Measurements from ENCODE around the gene SECTM1.
"Not testable (repeated sequence)": the region's sequence is repeated elsewhere in the genome, so short reads cannot be mapped to it uniquely, and the experiment has no call there.

Gene SECTM1

DNA sequence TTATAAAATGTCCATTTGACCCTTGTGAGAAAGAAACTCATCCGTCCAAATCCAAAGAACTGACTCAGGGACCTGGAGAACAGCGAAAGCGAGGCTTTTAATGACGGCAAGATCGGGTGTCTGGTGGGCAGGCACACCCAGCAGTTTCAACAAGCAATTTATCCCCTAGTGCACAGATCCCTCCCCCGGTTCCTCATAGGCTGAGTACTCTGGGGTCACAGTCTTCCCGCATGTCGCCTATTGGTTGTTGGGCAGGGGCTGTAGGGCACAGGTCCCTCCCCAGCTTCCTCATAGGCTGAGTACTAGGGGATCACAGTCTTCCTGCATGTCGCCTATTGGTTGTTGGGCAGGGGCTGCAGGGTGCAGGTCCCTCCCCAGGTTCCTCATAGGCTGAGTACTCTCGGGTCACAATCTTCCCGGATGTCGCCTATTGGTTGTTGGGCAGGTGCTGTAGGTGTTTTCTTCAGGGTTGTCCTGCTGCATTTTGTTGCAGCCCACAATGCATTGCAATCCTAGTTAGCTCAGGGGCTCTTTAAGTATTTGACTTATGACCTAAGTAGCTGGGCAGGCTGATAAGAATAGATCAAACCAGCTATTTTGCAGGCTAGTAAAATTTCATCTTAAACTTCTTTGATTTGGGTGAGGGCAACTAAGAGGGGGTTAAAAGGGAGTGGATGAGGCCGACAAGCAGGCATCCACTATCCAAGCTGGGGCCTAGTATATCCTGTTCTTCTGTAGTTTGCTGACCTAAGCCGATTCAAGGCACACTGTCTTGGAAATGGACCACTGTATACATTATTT is 34.4 kb upstream of the SECTM1 start:
- no peak for DNase-seq

DNA sequence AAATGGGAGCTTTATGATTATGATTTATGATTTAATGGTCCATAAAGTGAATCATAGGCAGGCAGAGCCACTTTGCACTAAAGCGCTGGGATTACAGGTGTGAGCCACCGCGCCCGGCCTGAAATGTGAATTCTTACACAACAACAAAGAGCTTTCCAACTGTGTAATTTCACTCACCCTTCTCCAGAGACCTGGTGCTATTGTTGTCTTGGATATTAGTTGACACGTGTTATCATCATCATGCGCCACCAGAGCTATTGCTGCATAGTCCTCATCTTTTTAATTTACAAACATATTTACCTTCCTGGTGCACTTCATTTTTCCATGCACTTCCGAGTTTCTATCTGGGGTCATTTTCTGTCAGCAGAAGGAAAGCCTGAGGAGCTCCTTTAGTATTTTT is 33.2 kb upstream of the SECTM1 start:
- no peak for DNase-seq

DNA sequence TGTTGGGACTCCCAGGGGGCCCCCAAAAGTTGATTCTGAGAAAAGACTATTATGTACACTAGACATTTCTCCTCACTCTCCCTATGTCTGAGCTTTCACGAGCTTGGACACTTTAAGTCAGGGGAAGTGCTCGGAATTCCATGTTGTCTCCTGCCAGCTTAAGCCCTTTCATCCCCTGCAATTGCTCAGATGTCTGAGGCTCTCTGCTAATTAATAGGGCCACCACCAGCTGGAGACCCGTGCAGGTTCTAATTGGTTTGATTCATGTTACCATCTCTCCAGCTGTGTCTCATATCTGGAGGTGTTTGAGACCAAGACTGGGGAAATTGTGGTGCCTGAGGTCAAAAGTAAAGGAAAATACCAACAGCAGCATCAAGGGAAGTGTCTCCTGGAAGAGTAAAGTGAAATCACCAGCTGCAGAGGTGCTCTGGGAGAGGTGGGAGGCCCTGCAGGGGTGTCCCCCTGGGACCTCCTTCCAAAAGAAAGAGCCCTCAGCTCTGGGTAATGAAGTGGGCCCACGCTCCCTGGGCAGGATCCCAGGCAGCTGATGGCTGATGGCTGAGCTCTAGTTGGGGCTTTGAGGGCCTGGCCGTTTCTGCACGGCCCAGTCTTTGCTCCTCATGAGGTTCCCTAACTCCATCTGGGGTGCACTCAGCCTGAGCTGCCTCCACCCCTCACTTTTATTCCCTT is 32.2 kb upstream of the SECTM1 start:
- no peak for DNase-seq

DNA sequence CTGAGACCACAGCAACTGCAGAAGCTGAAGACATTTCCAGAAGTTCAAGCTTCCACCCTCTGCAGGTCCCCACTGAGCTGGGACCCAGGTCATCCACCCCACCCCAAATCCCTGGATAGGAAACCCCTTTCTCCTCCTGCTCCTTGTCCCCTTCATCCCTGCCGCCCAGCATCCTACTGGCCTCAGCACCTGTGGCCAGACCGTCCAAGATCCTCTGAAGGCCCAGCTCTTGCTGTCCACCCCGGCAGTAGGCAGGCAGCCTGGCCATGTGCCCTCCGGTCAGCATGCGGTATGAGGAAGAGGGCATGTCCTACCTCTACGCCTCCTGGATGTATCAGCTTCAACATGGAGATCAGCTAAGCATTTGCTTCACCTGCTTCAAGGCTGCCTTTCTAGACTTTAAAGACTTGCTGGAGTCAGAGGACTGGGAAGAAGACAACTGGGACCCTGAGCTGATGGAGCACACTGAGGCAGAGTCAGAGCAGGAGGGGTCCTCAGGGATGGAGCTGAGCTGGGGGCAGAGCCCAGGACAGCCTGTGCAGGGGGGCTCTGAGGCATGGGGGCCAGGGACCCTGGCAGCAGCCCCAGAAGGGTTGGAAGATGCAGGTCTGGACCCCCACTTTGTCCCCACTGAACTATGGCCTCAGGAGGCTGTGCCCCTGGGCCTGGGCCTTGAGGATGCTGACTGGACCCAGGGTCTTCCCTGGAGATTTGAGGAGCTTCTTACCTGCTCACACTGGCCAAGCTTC is 28.5 kb upstream of the SECTM1 start:
- no peak for DNase-seq

DNA sequence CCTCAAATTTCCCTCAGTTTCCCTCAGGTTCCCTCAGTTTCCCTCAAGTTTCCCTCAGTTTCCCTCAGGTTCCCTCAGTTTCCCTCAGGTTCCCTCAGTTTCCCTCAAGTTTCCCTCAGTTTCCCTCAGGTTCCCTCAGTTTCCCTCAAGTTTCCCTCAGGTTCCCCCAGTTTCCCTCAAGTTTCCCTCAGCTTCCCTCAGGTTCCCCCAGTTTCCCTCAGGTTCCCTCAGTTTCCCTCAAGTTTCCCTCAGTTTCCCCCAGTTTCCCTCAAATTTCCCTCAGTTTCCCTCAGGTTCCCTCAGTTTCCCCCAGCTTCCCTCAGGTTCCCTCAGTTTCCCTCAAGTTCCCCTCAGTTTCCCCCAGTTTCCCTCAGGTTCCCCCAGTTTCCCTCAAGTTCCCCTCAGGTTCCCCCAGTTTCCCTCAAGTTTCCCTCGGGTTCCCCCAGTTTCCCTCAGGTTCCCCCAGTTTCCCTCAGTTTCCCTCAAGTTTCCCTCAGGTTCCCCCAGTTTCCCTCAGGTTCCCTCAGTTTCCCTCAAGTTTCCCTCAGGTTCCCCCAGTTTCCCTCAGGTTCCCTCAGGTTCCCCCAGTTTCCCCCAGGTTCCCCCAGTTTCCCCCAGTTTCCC is 26.0 kb upstream of the SECTM1 start:
- not testable (repeated sequence) for DNase-seq

DNA sequence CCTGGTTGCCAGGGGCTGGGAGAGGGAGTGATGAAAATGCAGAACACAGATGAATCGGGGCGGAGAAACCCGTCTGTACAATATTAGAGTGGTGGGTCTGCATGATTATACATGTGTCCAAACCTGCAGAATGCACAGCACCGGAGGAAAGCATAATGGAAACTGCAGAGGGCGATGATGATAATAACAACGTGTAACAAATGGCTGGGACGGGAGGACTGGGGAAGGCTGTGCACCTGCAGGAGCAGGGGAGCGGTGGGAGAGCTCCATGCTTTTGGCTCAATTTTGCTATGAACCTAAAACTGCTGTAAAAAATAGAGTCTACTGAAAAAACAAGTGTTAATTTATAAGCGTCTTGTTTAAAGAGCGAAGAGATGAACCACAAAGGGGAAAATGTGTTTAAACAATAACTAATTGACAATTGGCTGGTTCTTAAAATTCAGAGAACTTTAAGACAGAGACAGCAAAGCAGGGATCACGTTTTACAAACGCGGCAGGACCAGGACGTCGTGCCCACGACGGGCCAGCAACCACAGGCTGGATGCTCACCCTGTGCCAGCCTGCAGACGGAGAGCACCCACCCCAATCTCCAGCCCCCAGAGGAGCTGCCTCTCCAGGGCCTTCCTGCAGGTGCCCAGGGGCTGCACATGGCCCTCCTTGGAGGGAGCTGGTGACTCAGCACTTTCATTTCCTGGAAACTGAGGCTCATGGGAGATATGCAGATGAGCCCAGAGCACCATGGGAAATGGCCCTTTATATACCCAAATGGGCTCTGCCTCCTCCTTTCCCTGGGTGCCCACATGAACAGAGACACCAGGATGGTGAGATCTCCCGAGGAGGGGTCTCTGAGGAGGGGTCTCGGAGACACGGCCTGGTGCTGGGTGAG is 25.1 kb upstream of the SECTM1 start, which contains the start of gene TEX19:
Gene TEX19, plus strand, starts transcription at position 783 of the 886 bp plus-strand sequence. CDS start 2,904 bp downstream, outside the sequence.
- no peak for DNase-seq

DNA sequence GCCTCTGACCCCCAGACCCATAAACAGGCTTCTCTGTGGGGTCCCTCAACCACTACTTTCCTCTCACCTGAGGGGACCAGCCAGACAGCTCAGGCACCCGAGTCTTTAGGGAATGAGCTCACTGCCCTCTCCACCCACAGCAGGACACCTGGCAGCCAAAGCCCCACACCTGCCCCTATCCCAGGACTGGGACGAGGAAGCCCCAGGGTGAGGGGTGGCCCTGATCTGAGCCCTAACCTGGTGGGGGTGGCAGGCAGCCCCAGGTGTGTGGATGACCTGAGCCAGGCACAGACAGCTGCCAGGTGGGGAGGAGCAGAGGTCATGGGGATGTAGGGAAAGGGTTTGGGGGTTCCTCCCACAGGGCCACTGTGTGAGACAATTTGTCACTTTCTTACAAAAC is 23.8 kb upstream of the SECTM1 start:
- no peak for DNase-seq

DNA sequence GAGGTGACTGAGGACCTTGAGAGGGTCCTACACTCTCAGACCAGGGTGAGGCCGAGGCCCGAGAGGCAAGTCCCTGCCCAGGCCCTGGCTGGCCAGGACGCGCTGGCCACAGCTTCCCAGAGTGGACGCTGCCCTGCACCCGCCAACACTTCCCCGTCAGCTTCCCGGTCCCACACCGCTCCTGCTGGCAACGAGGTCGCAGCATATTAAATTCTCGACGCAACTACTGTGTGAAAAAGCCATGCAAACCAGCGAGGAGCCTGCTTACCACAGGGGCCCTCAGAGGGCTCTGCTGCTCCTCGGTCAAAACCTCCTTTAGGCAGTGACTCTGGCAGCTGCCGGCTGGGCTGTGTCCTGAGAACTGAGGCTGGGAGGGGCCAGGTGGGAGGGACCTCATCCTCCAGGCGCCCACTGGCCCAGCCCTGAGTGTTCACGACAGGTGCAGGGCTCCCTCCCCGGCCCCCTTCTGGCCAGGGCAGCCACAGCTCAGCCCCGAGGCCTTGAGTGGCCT is 23.3 kb upstream of the SECTM1 start:
- DNase-seq = no peak

DNA sequence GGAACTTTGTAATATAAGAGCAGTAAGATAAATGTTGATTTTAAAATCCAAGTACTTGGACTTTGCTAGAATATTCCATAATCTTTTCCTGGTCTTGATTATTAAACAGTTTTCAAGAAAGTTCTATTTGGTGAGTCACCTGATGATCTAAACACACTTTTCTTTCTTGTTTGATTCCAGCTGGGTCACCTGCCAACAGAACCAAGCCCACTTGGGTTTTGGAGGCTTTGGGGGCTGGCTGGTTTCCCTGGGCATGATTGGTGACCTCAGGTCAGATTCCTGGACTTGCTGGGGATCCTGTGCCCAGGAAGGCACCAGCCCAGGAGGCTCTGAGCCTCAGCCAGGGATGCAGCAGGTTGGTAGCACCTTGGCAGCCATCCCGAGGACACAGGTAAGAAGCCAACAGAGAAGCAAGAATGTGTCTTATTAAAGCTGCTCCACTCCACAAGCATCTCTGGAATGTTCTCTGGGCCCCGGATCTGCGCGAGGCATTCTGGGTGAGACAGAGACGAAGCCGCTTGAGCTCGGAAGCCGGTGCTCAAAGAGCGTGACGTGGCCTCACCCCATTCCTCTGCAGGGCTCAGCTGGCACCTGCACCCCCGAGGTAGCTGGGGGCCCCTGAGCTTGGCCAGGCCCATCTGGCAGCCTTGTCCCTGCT is 22.3 kb upstream of the SECTM1 start:
- DNase-seq = no peak

DNA sequence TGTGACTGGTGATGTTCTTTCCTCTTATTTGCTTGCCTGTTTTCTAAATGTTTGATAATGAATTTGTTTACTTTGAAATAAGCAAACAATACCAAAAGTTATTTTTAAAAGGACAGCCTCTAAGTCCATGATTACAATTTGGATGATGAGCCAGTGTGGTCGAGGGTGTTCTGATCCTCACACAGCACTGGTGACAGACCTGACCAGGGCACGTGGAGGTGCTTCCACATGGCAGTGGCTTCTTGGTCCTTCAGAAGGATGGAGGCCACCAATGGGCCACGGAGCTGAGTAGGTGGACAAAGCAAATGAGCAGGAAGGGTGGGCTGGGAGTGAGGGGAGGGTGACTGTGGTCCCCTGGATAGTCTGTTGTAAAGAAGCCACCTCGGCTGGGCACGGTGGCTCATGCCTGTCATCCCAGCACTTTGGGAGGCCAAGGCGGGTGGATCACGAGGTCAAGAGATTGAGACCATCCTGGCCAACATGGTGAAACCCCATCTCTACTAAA is 21.3 kb upstream of the SECTM1 start:
- DNase-seq = no peak

DNA sequence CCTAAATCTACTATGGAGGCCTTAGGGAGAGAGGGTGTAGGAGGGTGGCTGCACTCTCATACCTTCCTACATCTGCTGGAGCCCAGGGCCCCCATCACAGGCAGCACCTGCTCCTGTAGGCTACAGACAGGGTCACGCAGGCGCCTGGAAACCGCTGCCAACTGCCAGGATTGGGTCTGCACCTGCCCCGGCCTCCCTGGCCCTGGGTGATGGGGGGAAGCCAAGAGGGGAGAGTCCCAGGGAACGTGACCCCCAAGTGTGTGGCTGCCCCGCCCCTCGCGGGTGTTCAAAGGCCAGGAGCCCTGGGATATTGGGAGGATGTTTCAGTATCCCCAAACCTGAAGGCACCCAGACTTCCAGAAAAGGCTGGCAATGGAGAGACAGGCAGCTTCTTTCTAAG is 19.9 kb upstream of the SECTM1 start:
- no peak for DNase-seq

DNA sequence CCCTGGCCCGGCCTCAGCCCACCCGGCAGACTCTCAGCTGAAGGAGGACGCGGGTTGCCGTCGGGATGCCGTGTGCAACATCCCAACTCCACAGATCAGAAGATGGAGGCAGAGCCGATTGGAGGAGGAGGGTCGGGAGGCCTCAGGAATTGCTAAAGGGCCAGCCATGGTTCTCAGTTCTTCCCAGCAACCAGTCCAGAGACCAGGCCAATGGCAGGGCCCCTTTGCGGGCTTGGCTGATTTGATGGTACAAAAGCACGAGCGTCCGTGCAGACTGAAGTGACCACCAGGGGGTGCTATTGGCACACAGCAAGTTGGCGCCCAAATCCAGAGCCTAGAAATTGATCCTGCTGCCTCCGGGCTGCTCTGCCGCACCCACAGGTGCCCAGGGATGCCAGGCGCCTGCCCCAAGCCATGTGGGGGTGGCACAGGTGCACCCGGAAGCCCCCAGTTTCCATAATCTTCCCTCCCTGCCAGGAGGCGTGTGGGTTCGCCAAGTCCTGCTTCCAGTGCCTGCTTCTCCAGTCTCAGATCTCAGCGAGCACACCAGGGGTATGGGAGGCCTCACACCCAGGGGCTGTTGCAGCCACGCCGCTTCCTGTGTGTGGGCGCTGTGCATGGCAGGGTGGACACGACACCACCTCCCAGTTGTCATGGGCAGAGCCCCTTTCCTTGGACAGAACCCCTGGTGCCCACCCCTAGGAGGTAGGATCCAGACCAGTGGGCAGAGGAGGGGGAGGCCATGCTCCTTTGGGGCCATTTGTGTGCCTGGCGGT is 18.3 kb upstream of the SECTM1 start:
- DNase-seq = peak; percentile 85

DNA sequence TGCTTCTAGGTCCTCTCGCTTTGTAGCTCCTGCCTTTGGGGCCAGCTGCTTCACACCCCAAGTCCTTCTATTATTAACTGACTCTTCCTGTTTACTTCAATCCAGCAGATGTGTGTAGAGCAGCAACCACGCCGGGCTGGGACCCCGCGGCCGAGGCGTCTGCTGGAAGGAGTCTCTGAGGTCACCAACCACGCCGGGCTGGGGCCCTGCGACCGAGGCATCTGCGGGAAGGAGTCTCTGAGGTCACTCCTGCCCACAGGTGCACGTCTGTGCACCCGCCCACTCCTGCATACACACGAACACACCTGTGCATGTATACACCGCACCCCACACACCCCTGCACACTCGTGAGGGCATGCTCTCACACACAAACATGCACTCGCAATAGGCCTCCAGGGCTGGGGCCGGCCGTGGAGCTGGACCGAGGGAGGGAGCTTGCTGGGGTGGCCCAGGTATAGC is 17.7 kb upstream of the SECTM1 start:
- DNase-seq = no peak

DNA sequence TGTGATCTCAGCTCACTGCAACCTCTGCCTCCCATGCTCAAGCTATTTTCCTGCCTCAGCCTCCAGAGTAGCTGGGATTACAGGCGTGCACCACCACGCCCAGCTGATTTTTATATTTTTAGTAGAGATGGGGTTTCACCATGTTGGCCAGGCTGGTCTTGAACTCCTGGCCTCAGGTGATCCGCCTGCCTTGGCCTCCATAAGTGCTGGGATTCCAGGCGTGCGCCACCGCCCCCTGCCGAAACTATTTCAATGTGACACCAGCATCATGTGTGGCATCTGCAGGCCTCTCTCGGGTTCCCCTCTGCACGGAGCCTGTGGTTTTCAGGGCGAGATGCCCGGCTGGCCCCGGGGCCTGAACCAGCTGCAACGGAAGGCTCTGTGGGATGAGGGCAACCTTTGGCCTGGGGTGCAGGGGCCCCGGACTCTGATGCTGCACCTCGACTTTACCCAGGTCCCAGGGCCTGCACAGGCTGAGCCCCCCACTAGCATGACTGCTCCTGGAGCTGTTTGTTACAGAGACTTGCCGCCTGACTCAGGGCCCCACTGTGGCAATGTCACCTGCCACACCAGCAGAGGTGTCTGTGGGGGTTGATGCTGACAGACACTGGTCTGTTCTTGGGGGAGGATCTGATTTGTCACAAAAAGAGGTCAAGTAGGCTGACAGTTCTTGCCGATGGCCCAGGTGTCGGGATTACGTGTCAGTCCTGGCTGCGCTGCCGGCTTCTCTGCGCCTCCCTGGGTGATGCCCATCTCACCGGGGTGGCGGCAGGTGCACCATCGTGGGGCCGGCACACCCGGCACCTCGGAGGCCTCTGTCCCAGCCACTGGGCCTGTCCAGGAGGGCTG is 16.8 kb upstream of the SECTM1 start:
- DNase-seq = no peak

DNA sequence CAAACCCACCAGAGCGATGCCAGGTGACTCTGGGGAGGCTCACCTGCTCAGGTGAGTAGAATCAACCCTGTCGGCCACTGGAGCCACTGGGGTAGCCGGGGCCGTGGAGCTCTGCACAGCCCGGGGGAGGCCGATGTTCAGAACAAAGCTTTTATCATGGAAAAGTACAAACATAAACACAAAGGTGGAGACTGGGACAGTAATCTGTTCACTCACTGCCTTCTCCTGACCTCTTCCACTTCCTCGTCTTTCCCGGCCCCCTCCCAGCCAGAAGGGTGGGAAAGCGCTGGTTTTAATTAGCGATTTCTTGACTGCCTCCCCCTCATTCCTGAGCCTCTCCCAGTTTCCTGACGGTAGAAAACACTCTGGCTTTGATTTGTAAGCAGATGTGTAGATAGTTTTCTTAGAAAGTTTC is 15.7 kb upstream of the SECTM1 start:
- DNase-seq = no peak

DNA sequence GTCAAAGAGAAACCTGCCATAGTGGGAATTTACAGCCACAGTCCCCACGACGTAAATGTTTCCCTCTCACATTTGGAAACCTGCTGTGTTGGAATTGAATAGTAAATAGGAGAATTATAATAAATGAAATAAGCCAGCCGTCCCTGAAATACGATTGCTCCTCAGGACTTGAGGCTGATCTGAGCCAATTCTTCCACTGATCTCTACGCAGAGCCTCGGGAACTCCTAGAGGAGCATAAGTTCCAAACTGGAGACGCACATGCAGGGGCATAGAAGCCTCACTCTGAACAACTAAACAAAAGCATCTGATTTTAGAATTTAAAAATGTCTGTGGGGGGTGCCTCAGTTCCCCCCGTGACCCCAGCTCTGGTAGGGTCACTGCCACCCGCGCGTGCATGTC is 15.3 kb upstream of the SECTM1 start:
- DNase-seq = no peak

DNA sequence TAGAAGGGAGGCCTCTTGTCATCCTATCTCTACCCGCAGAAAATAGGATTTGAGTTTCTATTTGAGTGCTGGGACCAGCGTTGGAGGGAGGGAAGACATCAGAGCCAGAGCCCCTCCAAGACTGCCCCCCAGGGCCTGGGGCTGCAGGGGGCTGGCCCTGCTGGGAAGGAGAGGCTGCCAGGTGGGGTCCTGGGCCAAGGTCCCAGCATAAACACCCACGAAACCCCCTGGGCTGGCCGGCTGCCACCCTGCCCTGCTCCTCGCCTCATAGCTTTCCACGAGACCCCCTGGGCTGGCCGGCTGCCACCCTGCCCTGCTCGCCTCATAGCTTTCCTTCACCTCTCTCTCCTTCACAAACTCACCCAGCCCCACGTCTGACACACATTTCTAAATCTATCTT is 14.9 kb upstream of the SECTM1 start:
- no peak for DNase-seq

DNA sequence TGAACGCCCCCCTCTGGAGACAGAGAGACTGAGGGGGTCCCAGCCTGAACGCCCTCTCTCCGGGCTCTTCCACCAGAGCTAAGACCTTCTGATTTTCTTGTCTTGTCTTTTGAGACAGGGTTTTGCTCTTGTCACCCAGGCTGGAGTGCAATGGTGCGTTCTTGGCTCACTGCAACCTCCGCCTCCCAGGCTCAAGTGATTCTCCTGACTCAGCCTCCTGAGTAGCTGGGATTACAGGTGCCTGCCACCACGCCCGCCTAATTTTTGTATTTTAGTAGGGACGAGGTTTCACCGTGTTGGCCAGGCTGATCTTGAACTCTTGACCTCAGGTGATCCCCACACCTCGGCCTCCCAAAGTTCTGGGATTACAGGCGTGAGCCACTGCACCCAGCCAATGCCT is 14.4 kb upstream of the SECTM1 start:
- not testable (repeated sequence) for DNase-seq

All from left hindlimb (tissue), 1 donor.